Mesenteric fat pad (tissue), 1 donor: Measurements from ENCODE around the gene CASZ1. TPM values are rescaled to one million over a fixed set of nuclear protein-coding genes. Genes with fewer than 3 reads are reported as not detected.

Source experiments
- DNase-seq: peaks from one replicate; pipeline ENCODE4 v3.0.0-alpha.2; 2020; ENCODE audit warnings: low spot score
- long read RNA-seq: library from polyadenylated mRNA; unstranded; transcript quantifications from one replicate; pipeline ENCODE4 v2.0.0, GENCODE V29; 2020
- total RNA-seq: library from RNA; stranded (reverse); fragmentation: NEBNext Ultra II Directional; extraction: Animal tissue kit (Norgen Biotek cat#: 25700); gene quantifications from one replicate; pipeline ENCODE4 v1.2.1, GENCODE V29; 2021
- donor health status: DM: yes; HTN: yes; CAD: no.

CASZ1 gene, protein sequence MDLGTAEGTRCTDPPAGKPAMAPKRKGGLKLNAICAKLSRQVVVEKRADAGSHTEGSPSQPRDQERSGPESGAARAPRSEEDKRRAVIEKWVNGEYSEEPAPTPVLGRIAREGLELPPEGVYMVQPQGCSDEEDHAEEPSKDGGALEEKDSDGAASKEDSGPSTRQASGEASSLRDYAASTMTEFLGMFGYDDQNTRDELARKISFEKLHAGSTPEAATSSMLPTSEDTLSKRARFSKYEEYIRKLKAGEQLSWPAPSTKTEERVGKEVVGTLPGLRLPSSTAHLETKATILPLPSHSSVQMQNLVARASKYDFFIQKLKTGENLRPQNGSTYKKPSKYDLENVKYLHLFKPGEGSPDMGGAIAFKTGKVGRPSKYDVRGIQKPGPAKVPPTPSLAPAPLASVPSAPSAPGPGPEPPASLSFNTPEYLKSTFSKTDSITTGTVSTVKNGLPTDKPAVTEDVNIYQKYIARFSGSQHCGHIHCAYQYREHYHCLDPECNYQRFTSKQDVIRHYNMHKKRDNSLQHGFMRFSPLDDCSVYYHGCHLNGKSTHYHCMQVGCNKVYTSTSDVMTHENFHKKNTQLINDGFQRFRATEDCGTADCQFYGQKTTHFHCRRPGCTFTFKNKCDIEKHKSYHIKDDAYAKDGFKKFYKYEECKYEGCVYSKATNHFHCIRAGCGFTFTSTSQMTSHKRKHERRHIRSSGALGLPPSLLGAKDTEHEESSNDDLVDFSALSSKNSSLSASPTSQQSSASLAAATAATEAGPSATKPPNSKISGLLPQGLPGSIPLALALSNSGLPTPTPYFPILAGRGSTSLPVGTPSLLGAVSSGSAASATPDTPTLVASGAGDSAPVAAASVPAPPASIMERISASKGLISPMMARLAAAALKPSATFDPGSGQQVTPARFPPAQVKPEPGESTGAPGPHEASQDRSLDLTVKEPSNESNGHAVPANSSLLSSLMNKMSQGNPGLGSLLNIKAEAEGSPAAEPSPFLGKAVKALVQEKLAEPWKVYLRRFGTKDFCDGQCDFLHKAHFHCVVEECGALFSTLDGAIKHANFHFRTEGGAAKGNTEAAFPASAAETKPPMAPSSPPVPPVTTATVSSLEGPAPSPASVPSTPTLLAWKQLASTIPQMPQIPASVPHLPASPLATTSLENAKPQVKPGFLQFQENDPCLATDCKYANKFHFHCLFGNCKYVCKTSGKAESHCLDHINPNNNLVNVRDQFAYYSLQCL (N-terminal part only)
- total RNA-seq, result 8.4 TPM
- long read RNA-seq, partial matches to known transcripts, result 2 of 11 reads
- long read RNA-seq, other reads (novel, unspliced or antisense), result 9 of 11 reads

GRCh38 chr1:10796029-10796944 is at the start of gene CASZ1:
Gene CASZ1 (minus strand): TSS chr1:10796646. CDS start chr1:10693889, 102,757 bp downstream.
- DNase-seq, result no peak

- DNase-seq, result no peak
These were observed 47.3 kb upstream of the CASZ1 start for GRCh38 chr1:10843697-10844096.

DNA sequence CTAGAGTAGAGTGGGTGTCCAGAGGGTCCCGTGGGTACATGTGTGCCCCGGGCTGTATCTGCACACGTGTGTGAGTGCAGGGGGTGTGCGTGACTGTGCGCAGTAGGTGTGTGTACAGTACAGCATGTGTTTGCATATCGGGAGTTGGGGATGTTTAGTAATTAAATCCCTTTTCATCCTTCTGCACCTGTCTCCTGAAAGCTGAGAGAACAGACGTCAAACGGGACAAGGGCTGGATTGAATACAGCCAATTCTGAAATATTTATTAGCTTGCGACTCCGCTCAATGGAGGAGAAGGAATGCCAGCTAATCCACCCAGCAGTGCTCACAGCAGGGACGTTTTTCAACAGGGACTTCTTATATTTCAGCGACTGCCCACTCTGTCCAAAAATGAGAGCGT is 44.7 kb upstream of the CASZ1 start:
- no peak for DNase-seq

GRCh38 chr1:10839188-10839770 is 42.8 kb upstream of the CASZ1 start:
- no peak for DNase-seq

DNA sequence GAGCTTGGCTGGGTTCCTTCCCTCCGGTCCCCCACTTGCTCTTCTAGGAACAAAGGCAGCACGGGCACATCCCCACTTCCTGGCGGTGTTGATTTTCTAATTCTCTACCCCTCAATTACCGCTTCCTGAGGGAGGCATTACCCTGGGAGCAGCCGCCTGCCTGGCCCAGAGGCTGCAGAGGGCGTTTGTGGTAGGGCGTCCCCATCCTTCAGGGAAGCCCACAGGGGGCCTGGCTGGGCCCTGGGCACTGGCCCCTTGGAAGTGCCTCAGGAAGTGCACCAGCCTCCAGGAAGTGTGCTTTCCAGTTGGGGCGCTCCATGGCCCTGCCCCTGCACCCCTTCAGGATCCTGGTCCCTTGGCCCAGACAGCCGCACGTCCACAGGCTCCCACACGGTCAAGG is 42.1 kb upstream of the CASZ1 start:
- DNase-seq, result no peak

GRCh38 chr1:10836726-10837125 is 40.3 kb upstream of the CASZ1 start:
- DNase-seq, result no peak

- DNase-seq, result no peak
These were observed 39.5 kb upstream of the CASZ1 start for GRCh38 chr1:10835822-10836421.

DNA sequence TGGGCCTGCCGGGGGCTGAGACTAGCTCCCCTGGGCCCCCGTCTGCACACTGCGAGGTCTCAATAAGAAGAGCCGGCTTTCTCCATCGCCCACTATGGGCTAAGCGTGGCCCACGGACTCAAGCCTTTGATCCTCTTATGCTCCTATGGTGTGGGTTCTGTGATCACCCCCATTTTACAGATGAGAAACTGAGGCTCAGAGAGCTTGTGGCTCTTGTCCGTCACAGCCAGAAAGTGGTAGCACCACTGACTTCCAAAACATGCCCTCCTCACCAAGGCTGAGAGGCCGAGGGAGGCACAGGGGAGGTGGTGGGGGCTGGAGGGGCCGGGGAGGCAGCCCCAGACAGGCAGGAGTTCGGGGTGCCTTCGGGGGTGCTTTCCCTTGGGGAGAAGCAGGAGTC is 39.0 kb upstream of the CASZ1 start:
- DNase-seq, result no peak

DNA sequence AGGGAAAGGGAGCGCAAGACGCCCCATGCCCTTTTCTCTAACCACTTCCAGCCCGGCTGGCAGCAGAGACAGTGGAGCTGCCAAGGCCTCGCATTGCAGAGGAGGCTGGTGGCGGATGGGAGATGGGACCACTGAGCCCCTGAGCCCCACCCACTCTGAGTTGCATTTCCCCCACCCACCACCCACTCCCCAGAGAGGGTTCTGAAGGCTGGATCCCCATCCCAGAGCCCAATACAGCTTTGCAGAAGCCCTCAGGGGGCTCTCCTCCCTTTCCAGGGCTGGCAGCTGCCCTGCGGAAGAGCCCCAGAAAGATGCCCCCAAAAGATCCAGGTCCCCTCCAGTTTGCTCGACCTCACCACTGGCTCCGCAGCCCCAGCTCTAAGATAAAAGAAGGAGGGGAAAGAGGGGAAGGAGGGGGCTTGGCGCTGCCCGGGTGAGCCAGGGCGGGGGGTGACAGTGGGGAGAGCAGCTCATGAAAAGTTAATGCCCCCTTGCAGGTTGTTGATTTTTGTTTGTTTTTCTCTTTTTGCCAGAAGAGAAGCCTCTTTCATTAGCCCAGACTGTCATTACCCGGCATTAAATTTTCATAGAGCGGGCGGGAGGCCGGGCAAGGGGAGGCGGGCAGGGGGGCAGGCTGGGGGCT is 38.4 kb upstream of the CASZ1 start:
- no peak for DNase-seq

DNA sequence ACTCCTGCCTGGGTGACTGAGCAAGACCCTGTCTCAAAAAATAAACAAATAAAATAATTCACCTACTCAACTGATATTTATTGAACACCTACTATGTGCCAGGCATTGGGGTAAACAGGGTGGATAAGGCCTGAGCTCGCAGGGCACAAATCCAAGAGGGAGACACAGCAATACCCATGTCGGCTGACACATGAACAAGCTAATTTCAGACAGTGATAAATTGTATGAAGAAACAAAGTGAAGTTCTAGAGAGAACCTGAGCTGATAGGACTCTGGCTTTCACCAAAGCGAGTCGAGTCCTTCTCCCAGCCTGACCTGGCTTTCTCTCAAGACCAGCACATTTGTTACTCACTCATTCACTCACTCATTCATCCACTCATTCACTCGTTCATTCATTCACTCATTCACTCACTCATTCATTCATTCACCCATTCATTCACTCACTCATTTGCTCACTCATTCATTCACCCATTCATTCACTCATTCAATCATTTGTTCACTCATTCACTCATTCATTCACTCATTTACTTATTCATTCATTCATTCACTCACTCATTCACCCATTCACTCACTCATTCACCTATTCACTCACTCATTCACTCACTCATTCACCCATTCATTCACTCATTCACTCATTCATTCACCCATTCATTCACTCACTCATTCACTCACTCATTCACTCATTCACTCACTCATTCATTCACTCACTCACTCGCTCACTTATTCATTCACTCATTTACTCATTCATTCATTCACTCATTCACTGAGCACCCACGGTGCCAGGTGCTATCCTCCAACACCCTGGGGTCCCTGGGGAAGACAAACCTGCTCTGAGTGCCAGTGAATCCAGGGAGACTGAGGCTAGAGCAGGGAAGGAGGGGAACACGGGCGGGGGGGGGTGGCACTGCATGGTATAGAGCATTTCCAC is 37.4 kb upstream of the CASZ1 start:
- DNase-seq, result no peak

- no peak for DNase-seq
These were observed 36.3 kb upstream of the CASZ1 start for GRCh38 chr1:10832703-10833102.

DNA sequence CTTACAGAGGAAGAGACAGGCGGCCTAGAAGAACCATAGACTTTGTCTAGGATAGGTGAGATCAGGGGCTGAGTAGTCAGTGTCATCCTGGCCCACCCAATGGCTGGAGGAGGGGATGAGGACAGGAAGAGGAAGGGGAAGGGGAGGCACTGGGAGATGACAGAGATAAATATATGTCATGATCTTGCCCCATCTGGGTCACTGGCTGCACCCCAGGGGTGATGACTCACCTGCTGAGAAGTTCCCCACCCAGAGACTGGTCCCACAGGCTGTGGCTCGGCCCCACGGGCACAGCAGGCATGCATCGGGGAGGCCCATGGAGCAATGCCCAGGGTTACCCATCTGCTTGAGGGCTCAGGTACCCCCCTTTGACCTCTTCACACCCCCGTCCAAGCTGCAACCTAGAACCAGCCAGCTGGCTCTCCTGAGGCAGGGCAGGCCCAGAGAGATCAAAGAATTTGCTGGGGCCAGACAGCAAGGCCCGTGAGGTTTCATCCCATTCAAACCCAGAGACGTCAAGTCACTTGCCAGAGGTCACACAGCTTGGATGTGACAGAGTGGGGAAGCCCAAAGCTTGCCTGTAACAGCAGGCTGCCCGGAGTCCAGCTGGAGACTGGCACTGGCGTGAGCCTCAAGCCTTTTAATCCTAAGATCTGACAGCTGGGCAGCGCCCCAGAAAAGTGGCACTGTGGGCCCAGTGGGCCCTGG is 34.7 kb upstream of the CASZ1 start:
- DNase-seq, result no peak

DNA sequence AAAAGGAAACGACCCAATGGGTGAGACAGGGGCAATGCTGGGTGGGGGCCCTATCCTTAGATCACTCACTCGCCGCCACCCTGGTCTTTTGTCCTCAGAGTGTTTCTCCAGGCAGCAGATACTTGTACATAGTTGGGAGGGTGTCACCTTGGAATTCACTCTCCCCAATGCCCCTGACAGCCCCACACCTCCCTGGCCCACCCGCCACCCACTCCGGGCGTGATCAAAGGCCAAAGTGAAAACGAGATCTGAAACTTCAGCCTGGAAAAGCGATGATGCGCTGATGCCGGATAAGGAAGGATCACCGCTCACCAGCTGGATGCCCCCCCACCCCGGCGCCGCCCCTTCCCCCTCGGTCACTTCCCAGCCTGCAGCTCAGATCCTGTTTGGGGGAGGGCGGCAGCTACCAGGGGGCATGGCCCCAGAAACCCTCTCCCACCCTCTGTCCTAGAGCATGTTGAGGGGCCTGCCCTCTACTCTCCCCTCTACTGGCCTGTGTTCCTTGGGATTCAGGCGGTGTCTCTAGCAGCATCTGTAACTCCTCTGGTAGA is 33.6 kb upstream of the CASZ1 start:
- DNase-seq, result no peak

DNA sequence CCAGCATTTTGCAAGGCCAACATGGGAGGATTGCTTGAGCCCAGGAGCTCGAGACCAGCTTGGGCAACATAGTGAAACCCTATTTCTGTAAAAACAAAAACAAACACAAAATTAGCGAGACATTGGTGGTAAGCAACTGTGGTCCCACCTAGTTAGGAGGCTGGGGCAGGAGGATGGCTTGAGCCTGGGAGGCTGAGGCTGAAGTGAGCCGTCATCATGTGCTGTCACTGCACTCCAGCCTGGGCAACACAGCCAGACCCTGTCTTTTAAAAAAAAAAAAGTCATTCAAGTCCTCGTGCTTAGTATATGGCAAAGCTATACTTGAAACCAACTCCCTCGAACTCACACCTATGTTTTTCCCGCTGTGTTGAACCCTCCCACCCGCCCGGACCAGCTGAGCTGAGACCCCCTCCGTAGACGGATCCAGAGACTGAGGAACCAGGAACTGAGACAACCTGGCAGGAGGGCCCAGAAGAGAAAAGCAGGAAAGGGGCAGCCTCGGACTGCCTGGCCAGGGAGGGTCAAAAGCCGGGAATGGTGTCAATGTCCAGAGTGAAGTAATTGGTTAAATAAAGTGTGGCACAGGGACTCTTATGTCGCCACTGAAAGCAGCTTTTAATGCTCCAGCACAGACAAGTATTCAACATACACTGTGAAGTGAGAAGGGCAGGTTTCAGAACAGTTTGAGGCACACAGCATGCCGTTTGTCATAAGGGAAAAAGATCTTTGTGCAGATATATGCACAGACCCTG is 32.8 kb upstream of the CASZ1 start:
- DNase-seq, result no peak

DNA sequence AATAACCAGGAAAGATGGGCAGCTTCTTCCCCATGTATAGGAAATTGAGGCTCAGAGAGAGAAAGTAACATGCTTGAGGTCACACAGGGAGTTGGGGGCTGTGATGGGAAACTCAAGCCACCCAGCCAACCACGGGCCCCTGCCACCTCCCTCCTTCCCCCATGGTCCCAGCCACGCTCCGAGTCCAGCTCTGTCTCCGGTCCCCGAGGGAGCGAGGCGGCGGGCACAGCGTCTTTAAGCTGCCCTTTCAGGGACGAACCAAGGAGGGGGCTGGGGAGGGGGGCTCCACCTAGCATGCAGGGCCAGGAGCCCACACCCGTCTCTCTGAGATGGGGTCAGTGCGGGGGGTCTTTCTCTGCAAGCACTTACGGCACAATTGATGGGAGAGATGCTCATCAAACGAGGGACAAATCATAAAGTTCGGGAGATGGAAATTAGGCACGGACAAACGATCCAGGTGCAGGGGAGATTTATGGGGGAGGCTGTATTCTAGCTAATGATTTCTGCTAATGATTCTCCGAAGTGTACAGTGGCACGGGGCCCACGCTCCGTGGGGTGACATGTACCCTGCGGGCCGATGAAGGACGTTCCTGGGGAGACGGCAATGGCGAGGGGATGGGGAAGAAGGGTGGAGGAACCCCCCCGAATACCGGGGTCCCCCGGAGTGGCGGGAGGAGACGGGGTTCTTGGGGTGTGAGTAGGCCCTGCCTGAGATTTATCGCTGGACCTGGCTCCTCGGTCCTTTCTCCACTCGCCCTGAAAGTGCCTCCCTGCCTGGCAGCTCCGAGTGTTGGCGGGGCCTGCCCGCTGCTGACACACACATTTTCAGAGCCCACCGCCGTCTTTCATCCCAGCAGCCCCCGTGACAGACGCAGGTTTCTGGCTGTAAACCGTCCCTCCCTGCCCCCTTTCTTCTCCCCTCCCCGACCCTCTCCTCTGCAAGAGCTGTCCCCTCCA is 31.2 kb upstream of the CASZ1 start:
- DNase-seq, result no peak
